GM23338 (cell line): ENCODE data around the gene UNKL. TPM values are rescaled to one million over a fixed set of nuclear protein-coding genes. Genes with fewer than 3 reads are reported as not detected.

Experiments used
- ATAC-seq: fragments of 200-7000 bp; cut with Tn5 transposase; 3 replicates; pipeline ENCODE4 v1.9.1; 2020
- DNase-seq: peaks from one replicate; pipeline ENCODE4 v3.0.0-alpha.2; 2015; ENCODE audit warnings: low spot score
- H2AFZ ChIP-seq: fragments of 200-600 bp; sonication (generic); 2 replicates; pipeline ENCODE4 v1.8.0; 2016; ENCODE audit warnings: antibody characterized with exemption, mild to moderate bottlenecking, moderate library complexity
- H3F3A ChIP-seq: fragments of 200-600 bp; sonication (generic); replicated peaks from 2 replicates; pipeline ENCODE4 v1.8.0; 2017; ENCODE audit warnings: antibody characterized with exemption, mixed run types, low read depth
- H3K27ac ChIP-seq: fragments of 200-600 bp; sonication (generic); 2 replicates; pipeline ENCODE4 v1.6.1; 2016; ENCODE audit warnings: low read depth
- H3K27me3 ChIP-seq: fragments of 200-600 bp; sonication (generic); 2 replicates; pipeline ENCODE4 v1.8.0; 2016; ENCODE audit warnings: mild to moderate bottlenecking, mixed run types, moderate library complexity; ENCODE audit not compliant: insufficient read depth
- H3K36me3 ChIP-seq: fragments of 200-600 bp; sonication (generic); 2 replicates; pipeline ENCODE4 v1.8.0; 2016; ENCODE audit warnings: mild to moderate bottlenecking; ENCODE audit not compliant: insufficient read depth
- H3K4me1 ChIP-seq: fragments of 200-600 bp; sonication (generic); 2 replicates; pipeline ENCODE4 v1.8.0; 2016; ENCODE audit warnings: mild to moderate bottlenecking, moderate library complexity; ENCODE audit not compliant: insufficient read depth
- H3K4me2 ChIP-seq: fragments of 200-600 bp; sonication (generic); 2 replicates; pipeline ENCODE4 v1.7.1; 2017; ENCODE audit warnings: mixed run types
- H3K4me3 ChIP-seq: fragments of 200-600 bp; sonication (generic); 2 replicates; pipeline ENCODE4 v1.6.1; 2016; ENCODE audit warnings: mixed run types
- H3K79me2 ChIP-seq: fragments of 200-600 bp; sonication (generic); replicated peaks from 2 replicates; pipeline ENCODE4 v1.8.0; 2017; ENCODE audit warnings: mild to moderate bottlenecking; ENCODE audit not compliant: insufficient read depth
- H3K9me2 ChIP-seq: fragments of 200-600 bp; sonication (generic); 2 replicates; pipeline ENCODE4 v1.8.0; 2017; ENCODE audit not compliant: insufficient read depth
- H4K20me1 ChIP-seq: fragments of 200-600 bp; sonication (generic); replicated peaks from 2 replicates; pipeline ENCODE4 v1.8.0; 2017; ENCODE audit warnings: mild to moderate bottlenecking; ENCODE audit not compliant: insufficient read depth
- H3K27ac Mint-ChIP-seq: 2 replicates; pipeline ENCODE4 v1.8.0; 2020; ENCODE audit warnings: inconsistent platforms, mild to moderate bottlenecking, moderate library complexity, mixed read lengths
- H3K27me3 Mint-ChIP-seq: 3 replicates; pipeline ENCODE4 v1.8.0; 2022; ENCODE audit warnings: low read depth, mild to moderate bottlenecking, moderate library complexity, mixed read lengths, inconsistent platforms; ENCODE audit not compliant: insufficient read depth, poor library complexity
- H3K36me3 Mint-ChIP-seq: 3 replicates; pipeline ENCODE4 v1.8.0; 2021; ENCODE audit warnings: low read depth, mild to moderate bottlenecking, inconsistent platforms, moderate library complexity, mixed read lengths
- H3K4me1 Mint-ChIP-seq: 3 replicates; pipeline ENCODE4 v1.8.0; 2020; ENCODE audit warnings: mild to moderate bottlenecking, inconsistent platforms, mixed read lengths
- H3K4me3 Mint-ChIP-seq: 3 replicates; pipeline ENCODE4 v1.8.0; 2021; ENCODE audit warnings: moderate library complexity, mild to moderate bottlenecking, inconsistent platforms, mixed read lengths
- H3K9me3 Mint-ChIP-seq: 3 replicates; pipeline ENCODE4 v1.8.0; 2020; ENCODE audit warnings: moderate library complexity, mild to moderate bottlenecking, inconsistent platforms, mixed read lengths
- EZH2phosphoT487 ChIP-seq: fragments of 200-600 bp; sonication (generic); IDR thresholded peaks from one replicate; pipeline ENCODE4 v1.8.1; 2018; ENCODE audit warnings: antibody characterized with exemption; ENCODE audit not compliant: unreplicated experiment
- POLR2AphosphoS5 ChIP-seq: IDR thresholded peaks from 2 replicates; pipeline ENCODE4 v1.6.1; 2016; ENCODE audit warnings: antibody characterized with exemption, low read depth
- STAT1 ChIP-seq: IDR thresholded peaks from one replicate; pipeline ENCODE4 v1.6.1; 2016; ENCODE audit warnings: antibody characterized with exemption; ENCODE audit not compliant: unreplicated experiment
- ZNF331 ChIP-seq: fragments of 250-450 bp; sonication (Bioruptor Pico); IDR thresholded peaks from 2 replicates; pipeline ENCODE4 v1.5.0; 2020; ENCODE audit warnings: low read depth, mild to moderate bottlenecking, moderate library complexity
- polyA plus RNA-seq: library from polyadenylated mRNA; unstranded; fragments of >200 nt; fragmentation: Nextera tagmentation; extraction: Ambion mirVana; gene quantifications from 2 replicates; pipeline ENCODE4 v1.2.1, GENCODE V29; 2016
- total RNA-seq: library from RNA; depleted of rRNA; stranded (reverse); fragments of >200 nt; shearing (Covaris generic); gene quantifications from 2 replicates; pipeline ENCODE4 v1.2.3, GENCODE V29; 2014
- TF ChIP-seq, protein P1 (sequence below): fragments of 250-450 bp; sonication (Bioruptor Pico); IDR thresholded peaks from 2 replicates; pipeline ENCODE4 v1.5.0; 2020; ENCODE audit warnings: mild to moderate bottlenecking, moderate library complexity
- TF ChIP-seq, protein P2 (sequence below): IDR thresholded peaks from 2 replicates; pipeline ENCODE4 v1.6.1; 2016; ENCODE audit warnings: antibody characterized with exemption
- TF ChIP-seq, protein P3 (sequence below): IDR thresholded peaks from one replicate; pipeline ENCODE4 v1.6.1; 2018; ENCODE audit warnings: antibody characterized with exemption; ENCODE audit not compliant: unreplicated experiment

UNKL gene
- total and polyA plus RNA-seq, 2 experiments from 2014 or later, result 16.7 to 28.7 TPM

DNA sequence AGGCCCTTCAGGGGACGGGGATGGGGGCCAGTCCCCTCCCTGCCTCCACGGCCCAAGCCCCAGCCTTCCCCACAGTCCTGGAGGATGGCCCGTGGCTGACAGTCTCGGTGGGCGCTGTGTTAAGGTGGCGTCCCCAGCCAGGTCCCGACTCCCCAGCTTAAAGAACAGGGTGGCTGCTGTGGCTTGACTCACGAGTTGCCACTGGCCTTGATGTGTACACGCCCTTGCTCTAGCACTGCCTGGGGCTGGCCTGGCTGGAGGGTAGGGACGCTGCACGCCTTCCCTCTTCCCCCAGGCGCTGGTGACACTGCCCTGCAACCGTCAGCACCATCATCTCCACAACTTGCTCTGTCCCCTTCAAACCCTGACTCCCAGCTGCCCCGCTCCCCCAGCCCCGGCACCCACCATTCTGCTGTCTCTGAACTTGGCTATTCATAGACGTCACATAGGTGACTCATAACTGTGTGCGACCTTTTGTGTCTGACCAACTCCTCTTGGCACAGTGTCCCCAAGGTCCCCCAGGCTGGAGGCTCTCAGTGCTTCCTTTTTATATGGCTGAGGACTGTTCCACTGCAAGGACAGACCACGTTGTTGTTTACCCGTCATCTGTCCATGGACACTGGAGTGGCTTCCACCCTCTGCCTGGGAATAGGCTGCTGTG is 56.5 kb downstream of the UNKL start (continued):
- TF ChIP-seq, protein P1, sequence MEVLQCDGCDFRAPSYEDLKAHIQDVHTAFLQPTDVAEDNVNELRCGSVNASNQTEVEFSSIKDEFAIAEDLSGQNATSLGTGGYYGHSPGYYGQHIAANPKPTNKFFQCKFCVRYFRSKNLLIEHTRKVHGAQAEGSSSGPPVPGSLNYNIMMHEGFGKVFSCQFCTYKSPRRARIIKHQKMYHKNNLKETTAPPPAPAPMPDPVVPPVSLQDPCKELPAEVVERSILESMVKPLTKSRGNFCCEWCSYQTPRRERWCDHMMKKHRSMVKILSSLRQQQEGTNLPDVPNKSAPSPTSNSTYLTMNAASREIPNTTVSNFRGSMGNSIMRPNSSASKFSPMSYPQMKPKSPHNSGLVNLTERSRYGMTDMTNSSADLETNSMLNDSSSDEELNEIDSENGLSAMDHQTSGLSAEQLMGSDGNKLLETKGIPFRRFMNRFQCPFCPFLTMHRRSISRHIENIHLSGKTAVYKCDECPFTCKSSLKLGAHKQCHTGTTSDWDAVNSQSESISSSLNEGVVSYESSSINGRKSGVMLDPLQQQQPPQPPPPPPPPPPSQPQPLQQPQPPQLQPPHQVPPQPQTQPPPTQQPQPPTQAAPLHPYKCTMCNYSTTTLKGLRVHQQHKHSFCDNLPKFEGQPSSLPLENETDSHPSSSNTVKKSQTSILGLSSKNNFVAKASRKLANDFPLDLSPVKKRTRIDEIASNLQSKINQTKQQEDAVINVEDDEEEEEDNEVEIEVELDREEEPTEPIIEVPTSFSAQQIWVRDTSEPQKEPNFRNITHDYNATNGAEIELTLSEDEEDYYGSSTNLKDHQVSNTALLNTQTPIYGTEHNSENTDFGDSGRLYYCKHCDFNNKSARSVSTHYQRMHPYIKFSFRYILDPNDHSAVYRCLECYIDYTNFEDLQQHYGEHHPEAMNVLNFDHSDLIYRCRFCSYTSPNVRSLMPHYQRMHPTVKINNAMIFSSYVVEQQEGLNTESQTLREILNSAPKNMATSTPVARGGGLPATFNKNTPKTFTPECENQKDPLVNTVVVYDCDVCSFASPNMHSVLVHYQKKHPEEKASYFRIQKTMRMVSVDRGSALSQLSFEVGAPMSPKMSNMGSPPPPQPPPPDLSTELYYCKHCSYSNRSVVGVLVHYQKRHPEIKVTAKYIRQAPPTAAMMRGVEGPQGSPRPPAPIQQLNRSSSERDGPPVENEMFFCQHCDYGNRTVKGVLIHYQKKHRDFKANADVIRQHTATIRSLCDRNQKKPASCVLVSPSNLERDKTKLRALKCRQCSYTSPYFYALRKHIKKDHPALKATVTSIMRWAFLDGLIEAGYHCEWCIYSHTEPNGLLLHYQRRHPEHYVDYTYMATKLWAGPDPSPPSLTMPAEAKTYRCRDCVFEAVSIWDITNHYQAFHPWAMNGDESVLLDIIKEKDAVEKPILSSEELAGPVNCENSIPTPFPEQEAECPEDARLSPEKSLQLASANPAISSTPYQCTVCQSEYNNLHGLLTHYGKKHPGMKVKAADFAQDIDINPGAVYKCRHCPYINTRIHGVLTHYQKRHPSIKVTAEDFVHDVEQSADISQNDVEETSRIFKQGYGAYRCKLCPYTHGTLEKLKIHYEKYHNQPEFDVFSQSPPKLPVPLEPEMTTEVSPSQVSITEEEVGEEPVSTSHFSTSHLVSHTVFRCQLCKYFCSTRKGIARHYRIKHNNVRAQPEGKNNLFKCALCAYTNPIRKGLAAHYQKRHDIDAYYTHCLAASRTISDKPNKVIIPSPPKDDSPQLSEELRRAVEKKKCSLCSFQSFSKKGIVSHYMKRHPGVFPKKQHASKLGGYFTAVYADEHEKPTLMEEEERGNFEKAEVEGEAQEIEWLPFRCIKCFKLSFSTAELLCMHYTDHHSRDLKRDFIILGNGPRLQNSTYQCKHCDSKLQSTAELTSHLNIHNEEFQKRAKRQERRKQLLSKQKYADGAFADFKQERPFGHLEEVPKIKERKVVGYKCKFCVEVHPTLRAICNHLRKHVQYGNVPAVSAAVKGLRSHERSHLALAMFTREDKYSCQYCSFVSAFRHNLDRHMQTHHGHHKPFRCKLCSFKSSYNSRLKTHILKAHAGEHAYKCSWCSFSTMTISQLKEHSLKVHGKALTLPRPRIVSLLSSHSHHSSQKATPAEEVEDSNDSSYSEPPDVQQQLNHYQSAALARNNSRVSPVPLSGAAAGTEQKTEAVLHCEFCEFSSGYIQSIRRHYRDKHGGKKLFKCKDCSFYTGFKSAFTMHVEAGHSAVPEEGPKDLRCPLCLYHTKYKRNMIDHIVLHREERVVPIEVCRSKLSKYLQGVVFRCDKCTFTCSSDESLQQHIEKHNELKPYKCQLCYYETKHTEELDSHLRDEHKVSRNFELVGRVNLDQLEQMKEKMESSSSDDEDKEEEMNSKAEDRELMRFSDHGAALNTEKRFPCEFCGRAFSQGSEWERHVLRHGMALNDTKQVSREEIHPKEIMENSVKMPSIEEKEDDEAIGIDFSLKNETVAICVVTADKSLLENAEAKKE (CRISPR knock-in tag), result no peak

DNA sequence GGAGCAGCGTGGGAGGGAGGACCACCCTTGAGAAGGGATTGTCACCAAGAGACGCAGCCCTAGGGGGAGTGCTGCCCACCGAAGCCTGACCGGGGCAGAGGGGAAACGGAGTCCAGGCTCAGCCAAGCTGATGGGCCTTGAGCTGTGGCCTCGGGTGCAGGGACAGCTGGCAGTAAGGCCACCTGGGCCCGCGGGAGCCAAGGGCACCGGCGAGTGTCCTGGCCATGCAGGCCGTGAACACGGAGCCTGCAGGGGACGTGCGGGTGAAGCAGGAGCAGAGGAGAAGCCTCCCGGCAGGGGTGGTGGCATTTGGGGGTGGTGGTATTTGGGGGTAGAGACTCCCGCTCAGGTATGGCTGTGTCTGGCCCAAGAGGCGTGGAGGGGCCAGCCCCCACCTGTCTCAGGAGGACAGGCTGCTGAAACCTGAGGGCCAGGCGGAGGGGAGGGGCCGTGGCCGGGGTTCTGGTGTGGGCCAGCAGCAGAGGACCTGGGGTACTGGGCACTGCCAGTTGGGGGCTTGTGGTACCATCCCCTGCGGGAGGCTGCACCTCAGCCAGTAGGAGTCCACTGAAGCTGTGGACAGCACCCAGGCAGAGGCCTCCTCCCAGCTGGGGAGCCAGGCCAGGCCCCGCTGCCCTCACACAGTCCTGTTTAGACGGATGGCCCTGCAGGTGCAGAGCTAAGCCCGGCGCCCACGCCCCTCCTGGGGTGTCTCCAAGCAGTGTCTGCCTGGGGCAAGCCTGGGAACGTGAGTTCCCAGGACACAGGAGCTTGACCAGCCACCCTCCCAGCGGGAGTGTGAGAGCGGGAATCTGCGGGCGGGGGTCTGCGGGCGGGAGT is 58.2 kb downstream of the UNKL start:
- no peaks in the 10 kb centered on the region for H3K9me2 ChIP-seq
- peaks cover 7% of the 10 kb centered on the region; the same call in 1 of the 2 replicates for H3K4me1 ChIP-seq
- peaks cover 3% of the 10 kb centered on the region; the same call in 2 of the 3 replicates for H3K9me3 Mint-ChIP-seq
- H3K79me2 ChIP-seq, result peaks cover 61% of the 10 kb centered on the region
- DNase-seq (no peak), ATAC-seq (no peak)
- H3K36me3 Mint-ChIP-seq, result peaks cover 15% of the 10 kb centered on the region
- no peak overlapping the region for H3K4me2 ChIP-seq
- H3K36me3 ChIP-seq, result no peaks in the 10 kb centered on the region; the same call in 1 of the 2 replicates
- H3K4me1 Mint-ChIP-seq, result peaks cover 4% of the 10 kb centered on the region
- H3K27ac ChIP-seq, result no peak overlapping the region
- no peak overlapping the region for H3K4me3 Mint-ChIP-seq
- peaks cover 11% of the 10 kb centered on the region for H4K20me1 ChIP-seq
- no peak overlapping the region for H3K4me3 ChIP-seq
- H3K27me3 ChIP-seq, result no peaks in the 10 kb centered on the region
- H3K27me3 Mint-ChIP-seq, result peaks cover 19% of the 10 kb centered on the region
- peaks cover 5% of the 10 kb centered on the region; the same call in 1 of the 2 replicates for H3F3A ChIP-seq
- no peak overlapping the region for H2AFZ ChIP-seq
- no peak overlapping the region for H3K27ac Mint-ChIP-seq
- no peak for TF ChIP-seq ZNF331 (CRISPR knock-in tag)
- no peak for TF ChIP-seq POLR2AphosphoS5
- no peak for TF ChIP-seq EZH2phosphoT487
- TF ChIP-seq STAT1, result no peak
- TF ChIP-seq, protein P2, sequence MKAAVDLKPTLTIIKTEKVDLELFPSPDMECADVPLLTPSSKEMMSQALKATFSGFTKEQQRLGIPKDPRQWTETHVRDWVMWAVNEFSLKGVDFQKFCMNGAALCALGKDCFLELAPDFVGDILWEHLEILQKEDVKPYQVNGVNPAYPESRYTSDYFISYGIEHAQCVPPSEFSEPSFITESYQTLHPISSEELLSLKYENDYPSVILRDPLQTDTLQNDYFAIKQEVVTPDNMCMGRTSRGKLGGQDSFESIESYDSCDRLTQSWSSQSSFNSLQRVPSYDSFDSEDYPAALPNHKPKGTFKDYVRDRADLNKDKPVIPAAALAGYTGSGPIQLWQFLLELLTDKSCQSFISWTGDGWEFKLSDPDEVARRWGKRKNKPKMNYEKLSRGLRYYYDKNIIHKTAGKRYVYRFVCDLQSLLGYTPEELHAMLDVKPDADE, result no peak
- TF ChIP-seq, protein P3, sequence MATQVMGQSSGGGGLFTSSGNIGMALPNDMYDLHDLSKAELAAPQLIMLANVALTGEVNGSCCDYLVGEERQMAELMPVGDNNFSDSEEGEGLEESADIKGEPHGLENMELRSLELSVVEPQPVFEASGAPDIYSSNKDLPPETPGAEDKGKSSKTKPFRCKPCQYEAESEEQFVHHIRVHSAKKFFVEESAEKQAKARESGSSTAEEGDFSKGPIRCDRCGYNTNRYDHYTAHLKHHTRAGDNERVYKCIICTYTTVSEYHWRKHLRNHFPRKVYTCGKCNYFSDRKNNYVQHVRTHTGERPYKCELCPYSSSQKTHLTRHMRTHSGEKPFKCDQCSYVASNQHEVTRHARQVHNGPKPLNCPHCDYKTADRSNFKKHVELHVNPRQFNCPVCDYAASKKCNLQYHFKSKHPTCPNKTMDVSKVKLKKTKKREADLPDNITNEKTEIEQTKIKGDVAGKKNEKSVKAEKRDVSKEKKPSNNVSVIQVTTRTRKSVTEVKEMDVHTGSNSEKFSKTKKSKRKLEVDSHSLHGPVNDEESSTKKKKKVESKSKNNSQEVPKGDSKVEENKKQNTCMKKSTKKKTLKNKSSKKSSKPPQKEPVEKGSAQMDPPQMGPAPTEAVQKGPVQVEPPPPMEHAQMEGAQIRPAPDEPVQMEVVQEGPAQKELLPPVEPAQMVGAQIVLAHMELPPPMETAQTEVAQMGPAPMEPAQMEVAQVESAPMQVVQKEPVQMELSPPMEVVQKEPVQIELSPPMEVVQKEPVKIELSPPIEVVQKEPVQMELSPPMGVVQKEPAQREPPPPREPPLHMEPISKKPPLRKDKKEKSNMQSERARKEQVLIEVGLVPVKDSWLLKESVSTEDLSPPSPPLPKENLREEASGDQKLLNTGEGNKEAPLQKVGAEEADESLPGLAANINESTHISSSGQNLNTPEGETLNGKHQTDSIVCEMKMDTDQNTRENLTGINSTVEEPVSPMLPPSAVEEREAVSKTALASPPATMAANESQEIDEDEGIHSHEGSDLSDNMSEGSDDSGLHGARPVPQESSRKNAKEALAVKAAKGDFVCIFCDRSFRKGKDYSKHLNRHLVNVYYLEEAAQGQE, result no peak
